AG08395 (cell line): ENCODE data around the gene LYRM4.
"Not testable (repeated sequence)": the region's sequence is repeated elsewhere in the genome, so short reads cannot be mapped to it uniquely, and the experiment has no call there.

ENCODE experiments used
- DNase-seq: peaks from one replicate; pipeline ENCODE4 v3.0.0; 2012; ENCODE audit warnings: mixed read lengths, low spot score

The LYRM4 gene

DNA sequence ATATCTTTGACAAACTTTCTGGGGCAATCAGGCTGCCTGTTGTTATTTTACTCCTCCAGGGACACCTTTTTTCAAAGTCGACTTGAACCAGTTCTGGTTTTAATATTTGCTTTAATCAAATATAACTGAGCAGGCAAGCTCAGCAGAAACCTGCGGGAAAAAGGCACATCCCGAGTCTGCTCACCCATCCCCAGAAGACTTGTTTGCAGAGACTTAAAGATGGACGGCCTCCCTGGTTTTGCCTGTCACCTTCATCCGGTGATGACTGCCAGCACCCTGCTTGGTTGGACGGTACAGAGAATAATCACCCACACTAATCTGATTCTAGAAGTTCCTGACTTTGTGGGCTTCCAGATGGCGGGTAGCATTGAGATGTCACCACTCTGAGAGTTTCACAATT, 138.8 kb downstream of the LYRM4 start:
- no peak for DNase-seq

DNA sequence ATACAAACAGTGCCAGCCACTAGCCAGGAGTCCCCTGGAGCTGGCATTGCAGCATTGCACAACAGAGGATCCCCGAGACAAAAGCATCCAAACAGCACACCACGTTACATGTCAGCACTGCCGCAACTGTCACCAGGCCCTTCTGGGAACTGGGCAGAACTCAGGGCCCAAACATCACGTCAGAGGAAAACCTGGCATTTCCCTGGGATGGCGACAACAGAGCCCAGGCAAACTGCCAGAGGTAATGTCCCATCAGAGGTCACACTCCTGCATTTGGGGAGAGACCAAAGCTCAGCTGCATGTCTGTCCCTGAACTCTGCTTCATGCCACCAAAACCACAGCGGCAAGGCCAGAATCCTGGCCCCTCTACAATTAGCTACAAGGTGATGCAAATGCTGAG, 139.3 kb downstream of the LYRM4 start:
- DNase-seq: no peak

DNA sequence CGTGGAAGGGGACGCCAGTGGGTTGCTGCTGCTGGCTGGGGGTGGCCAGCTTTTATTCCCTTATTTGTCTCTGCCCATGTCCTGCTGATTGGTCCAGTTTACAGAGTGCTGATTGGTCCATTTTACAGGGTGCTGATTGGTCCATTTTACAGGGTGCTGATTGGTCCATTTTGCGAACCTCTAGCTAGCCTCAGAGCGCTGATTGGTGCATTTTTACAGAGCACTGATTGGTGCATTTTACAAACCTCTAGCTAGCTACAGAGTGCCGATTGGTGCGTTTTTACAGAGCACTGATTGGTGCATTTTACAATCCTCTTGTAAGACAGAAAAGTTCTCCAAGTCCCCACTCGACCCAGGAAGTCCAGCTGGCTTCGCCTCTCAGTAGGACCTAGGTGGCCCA, 140.2 kb downstream of the LYRM4 start:
- not testable (repeated sequence) for DNase-seq

DNA sequence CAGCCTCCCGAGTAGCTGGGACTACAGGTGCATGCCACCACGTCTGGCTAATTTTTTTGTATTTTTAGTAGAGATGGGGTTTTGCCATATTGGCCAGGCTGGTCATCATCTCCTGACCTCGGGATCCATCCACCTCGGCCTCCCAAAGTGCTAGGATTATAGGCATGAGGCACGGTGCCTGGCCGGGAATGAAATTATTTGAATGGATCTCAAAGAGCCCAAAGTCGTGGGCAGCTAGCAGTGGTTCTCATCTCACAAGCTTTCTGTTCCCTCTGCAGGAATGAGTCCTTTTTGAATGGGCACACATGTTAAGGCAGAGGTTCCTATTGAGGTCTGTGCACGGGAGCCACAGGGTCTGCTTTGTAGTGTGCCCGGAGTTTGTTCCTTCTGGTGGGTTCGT, 140.7 kb downstream of the LYRM4 start:
- no peak for DNase-seq

DNA sequence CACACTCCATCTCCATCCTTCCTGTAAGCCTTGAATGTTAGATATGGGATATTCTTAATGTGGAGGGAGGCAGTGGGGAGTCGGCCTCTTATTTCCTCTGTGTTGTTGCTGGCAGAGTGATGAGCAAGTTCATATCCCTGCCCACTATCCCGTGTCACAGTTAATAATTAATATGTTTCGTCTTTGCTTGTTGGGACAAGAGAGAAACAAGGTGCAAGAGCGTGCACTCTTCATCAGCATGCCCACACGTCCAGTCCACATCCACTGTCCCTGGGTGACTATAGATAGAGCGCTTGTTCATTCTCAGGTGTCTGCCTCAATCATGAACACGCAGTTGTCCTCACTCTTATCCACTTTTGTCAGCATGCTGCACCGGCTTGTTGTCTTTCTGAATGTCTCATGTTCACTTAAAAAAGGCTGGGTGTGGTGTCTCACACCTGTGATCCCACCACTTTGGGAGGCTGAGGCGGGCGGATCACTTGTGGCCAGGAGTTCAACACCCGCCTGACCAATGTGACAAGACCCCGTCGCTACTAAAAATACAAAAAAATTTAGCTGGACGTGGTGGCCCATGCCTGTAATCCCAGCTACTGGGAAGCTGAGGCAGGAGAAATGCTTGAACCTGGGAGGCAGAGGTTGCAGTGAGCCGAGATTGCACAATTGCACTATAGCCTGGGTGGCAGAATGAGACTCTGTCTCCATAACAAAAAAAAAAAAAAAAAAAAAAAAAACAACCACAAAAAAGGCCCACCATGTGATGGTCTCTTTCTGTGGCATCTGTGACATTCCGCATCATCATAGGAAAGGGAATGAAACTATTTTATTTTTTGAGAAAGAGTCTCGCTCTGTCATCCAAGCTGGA, 141.4 kb downstream of the LYRM4 start:
- no peak for DNase-seq

DNA sequence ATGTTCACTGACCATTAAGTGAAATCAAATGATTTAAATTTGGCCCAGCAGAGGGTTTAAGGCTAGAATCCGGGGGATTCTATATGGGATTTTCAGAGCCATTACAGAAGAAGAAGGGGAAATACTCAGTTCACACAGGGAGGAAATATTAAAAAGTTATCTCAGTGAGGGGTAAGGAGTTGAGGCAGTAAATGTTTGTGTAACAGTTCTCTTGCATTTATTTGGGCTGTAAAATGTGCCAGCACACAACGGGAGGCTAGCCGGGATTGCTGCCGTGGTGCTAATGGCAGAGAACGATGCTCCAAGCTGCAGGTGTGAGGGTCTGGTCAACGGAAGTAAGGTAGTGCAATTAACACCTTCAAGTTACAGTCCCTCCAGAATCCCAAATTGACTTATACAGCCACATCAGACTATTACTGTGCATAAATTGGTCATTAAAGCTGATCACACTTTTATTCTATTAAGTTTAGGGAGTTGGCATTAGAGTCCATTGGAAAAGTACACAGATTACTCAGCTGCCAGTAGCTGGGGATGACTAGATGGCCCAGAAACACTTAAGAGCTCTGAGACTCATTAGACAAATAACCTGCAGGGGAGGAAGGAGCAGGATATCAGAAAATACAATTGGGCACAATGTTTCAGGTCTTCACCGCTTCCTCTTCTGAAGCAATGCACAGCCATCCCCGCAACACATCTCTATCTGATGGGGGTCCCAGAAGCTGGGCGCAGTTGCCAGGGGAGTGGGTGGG, 144.3 kb downstream of the LYRM4 start:
- no peak for DNase-seq

DNA sequence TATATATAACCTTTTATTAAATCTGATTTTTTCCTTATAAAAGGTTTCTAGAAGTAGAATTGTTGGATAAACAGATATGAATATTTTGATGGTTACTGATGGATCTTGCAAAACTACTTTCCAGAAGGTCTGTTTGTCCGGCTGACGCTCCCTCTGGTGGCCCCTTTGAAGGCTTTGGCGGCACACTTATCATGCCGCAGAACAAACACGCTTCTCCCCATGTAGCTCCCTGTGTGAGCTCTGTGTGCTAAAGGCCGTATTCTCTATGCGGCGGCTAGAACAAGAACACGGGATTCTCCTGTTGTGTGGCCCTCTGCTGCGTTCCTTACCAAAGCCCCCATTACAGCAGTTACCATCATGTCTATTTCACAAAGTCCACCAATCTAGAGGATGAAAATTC, 145.6 kb downstream of the LYRM4 start:
- DNase-seq: peak; percentile 62

DNA sequence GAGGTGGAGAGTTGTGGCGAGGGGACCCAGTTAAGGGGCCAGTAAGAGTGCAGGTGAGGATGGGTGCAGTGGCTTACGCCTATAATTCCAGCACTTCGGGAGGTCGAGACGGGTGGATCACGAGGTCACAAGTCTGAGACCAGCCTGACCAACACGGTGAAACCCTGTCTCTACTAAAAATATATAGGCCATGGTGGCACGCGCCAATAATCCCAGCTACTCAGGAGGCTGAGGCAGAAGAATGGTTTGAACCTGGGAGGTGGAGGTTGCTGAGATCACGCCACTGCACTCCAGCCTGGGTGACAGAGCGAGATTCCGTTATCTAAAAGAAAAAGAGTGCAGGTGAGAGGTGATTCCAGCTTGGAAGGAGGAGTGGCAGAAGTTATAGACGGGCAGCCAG, 147.7 kb downstream of the LYRM4 start:
- no peak for DNase-seq

DNA sequence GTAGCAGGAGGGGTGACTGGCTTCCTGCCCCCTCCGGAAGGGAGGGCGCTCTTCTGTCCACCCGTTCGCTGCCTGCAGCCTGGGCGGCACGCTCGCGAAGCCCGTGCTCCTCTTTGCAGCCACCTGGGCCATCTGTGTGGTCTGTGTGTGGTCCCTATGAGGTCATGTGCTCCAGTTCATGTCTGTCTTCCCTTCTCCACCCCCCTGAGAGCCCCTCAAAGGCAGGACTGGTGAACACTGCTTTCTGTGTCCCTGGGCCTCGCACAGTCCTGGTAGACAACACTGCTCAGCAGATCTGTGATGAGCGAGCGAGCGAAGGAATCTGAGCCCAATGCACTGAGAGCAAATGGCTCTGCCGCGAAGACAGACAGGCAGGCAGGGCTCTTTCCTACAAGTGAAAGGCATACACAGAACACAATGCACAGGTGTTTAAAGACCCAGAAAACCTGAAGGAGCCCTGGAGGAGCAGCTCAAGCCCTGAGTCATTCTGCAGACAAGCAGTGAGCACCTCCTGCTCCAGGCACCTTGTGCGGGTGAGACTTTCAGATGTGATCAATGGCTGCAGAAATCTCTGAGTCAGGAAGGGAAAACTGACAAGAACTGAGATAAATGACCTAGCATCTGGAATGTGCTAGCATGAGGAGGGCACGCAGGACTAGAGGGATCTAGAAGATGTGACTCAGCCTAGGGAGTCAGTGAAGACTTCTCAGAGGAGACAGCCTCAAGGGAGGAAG, 148.5 kb downstream of the LYRM4 start:
- DNase-seq: peak; percentile 75

DNA sequence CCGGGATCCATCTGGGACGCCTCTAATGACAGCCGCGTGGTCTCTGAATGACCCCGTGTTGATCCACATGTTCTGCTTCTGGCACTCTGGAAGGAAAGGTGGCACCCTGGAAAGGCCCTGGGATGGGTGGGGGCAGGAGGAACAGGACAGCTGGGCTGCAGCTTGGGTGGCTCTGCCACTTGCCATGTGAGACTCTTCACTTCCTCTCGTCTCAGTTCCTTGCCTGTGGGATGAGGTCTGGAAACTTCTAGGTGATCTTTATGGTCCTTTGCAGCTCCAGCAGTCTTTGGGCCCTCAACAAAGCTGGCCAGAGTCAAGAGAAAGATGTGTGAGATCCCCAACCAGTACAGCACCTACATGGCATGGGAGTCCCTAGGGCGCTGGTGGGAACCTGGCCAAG, 149.1 kb downstream of the LYRM4 start:
- DNase-seq: no peak

DNA sequence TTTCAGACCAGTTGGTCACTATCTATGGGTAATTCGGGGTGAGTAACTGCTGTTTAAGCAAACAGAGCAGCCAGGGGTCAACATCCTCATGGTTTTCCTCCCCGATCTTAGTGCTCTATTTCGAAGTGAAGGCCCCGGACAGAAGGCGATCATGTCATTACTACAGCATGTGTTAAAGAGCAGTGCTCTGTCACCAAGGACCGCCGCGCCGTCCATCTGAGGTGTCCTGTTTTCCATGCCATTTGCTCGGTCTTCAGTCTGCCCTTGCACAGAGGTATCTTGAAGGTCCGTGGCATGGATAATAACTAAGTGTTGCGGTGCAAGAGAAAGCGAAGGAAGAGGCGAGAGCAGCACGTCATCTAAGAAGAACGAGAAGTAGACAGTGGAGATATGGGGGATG, 150.5 kb downstream of the LYRM4 start:
- no peak for DNase-seq

DNA sequence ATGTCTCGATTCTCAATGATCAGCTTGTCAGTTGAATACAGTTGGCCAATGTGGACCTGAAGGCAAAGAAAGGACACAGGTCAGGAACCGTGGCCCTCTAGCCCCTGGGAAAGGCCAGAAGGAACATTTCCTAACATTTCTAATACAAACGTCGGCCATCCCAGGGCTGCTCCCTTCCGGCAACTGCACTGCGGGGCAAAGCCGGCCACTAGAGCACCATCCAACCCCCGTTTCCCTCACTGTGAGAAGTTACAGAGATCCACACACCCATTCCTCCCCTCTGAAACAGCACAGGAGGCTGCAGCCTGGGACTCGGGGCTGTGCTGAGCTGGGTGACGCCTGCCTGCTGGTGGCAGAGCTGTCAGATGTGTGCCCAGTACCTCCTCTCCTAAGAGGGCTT, 151.3 kb downstream of the LYRM4 start:
- no peak for DNase-seq

DNA sequence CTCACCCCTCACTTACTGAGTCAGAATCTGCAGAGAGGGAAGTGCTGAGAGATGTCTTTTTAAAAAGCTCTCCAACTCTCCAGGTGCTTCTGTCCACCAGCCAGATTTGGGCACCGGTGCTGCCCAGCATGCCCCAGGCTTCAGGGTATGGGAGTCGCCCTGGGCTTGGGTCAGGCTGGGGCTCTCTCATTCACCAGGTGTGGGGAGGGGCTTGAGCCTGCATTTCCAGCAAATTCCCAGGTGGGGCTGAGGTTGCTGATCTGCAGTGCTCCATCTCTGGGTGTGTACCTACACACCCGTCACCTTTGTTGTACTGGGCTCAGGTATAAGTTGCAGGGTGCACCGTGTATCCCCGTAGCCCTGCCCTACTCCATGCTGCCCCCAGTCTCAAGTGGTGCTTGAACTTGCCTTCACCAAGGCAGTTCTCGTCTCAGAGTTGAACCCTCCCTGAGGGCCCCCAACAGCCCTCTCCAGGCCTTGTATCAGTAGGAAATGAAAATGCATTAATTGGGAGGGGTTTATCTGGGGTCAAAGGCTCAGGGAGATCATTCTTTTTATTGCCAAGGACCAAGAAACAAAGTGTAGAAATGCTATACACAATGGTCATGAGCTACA, 152.1 kb downstream of the LYRM4 start:
- DNase-seq: no peak

DNA sequence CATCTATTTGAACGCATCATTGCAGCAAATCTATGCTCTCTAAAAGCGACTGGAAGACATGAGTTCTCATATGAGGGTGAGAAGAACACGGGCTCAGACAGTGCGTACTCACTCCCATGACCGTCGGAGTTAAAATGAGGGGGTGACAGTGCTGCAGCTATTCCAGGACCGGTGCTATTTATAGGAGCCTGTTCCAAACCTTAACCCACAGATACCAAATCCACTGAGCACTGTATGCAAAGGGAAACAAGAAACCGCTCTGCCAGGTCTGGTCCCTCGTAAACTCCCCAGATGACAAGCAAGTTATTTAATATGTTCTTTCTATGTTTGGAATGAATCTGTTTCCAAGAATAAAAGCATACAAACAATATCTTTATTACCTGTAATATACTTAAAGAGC, 152.7 kb downstream of the LYRM4 start:
- no peak for DNase-seq

DNA sequence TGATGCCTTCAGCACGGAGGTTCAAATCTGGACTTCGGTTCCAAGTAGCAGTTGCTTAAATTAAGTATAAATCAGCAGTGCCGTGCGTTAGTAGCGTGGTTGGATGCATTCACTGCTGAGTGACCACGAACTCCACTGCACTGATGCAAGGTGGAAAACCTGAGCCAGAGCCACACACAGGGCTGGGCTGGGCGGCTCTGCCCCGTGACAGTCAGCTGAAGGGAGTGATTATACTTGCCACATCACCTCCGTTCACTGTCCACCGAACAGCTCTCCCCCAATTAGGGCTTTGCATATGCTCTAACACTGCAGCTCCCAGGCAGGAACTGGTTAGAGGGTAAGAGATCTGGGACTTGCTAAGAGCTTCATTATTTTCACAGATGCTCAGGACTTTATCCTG, 153.4 kb downstream of the LYRM4 start:
- DNase-seq: no peak

DNA sequence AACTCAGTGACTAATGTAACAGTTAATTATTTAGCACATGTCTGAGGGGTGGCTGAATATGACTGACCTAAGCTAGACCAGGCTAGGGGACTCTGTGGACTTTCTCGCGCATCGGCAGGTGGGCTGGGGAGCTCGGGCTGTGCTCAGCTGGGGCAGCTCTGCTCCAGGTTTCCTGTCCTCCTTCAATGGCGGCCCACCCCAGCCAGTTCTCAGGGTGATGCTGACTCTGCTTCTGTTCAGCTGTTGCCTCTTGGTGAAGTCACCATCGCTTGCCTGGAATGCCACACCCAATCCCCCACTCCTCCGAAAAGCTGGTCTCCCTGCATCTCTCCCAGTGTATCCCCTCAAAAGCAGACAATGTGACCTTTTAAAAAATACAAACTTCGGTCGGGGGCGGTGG, 155.6 kb downstream of the LYRM4 start:
- DNase-seq: no peak

DNA sequence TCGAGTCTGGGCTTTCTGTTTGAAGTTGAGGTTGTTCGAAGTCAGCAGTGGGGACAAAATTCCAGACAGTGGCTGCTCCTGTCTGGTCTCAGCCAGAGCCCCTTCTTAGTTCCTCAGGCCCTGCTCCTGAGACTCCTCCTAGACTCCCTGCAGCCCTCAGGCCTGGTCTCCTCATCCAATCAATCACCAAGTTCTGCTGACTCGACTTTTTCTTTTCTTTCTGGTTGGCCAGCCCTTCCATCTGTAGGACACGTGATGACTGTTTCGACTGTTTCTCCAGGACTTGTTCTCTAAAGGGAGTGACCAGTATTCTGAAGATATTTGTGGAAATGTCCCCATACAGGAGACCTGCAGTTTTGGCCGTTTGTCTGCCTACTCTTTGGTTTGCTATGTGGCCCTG, 156.1 kb downstream of the LYRM4 start:
- DNase-seq: no peak

DNA sequence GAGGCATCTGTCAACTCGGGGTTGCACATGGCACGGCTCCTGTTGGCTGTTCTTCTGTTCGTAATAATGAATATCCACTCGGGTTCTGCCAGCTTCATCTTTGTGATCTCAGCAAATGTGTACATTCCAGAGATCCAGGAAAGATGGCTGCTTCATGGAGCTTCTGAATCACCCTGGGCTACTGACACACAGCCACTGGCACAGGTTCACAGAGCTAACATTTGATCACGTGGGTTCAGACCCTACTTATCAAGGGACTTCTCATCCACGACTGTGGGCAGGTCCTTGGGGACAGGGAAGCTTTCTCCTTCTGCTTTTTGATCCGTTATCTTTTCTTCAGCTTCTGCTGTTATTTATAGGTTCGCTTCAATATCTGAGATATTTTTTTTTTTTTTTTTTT, 157.5 kb downstream of the LYRM4 start:
- peak; percentile 31 for DNase-seq

DNA sequence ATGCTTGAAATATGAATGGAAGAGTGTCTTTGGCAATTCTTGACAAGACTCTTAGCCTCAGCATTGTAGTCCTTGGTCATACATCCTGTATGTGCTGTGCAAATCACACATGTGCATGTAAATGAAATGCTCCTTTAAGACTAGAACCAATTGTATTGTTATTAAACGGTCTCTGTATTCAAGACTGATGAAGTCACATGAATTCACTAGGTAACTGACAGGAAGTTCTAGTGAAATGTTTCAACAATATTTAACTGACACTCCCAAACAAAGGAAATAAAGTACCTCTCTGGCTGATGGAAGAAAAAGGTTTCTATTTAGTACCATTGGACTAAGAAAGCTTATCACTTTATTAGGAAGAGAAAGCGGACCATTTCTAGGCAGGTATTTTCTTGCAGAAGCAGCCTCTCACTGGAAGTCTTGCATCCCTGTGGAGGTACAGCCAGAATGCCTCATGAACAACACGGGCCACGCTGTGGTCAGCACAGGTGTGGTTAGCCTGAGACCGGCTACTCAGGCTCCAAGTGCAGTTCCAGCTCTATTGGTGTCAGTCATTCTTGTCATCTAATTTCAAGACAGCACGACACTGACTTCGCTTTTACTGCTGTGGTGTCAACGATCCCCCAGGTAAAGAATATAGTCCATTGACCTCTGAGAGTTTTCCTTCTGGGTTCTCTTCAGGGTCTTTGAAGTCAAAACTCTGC, 158.3 kb downstream of the LYRM4 start:
- DNase-seq: no peak

DNA sequence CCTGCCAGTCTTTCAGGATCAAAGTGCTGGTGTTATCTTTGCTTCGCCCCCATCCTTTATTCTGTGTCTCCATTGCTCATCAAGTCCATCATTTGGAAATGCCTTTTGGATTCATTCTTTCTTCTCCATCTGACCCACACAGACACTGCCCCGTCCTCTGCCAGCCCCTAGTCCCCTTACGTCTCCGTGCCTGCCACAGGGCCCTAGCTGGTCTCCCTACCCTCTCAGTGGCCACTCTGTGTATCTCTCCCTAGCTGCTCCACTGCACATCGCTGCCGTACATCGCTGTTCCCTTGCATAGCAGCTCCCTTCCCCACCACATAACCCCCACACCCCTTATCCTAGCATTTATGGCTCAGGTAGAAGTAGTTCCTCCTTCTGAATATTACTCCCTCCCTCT, 159.9 kb downstream of the LYRM4 start:
- DNase-seq: no peak

DNA sequence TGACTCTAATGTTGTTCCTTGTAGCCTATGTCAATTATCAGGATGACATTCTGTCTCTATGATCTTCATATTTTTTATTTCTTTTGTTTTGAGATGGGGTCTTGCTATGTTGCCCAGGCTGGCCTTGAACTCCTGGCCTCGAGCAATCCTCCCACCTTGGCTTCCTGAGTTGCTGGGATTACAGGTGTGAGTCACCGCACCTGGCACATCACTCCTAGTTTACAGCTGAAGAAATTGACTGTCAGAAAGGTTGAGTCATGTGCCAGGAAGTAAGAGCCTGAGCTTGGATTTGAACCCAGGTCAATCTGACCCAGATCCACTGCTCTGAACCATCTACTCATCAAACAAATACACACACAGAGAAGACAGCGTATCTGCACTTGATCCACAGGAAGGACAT, 161.2 kb downstream of the LYRM4 start:
- no peak for DNase-seq
